HG02973 (cell line): ENCODE measurements around the gene KIF2C.
"Not testable (repeated sequence)": the region's sequence is repeated elsewhere in the genome, so short reads cannot be mapped to it uniquely, and the experiment has no call there.

Experiments used
- ATAC-seq: cut with Tn5 transposase; IDR thresholded peaks from one replicate; pipeline ENCODE4 v1.9.1; 2021; ENCODE audit warnings: moderate library complexity; ENCODE audit not compliant: unreplicated experiment

The KIF2C gene

DNA sequence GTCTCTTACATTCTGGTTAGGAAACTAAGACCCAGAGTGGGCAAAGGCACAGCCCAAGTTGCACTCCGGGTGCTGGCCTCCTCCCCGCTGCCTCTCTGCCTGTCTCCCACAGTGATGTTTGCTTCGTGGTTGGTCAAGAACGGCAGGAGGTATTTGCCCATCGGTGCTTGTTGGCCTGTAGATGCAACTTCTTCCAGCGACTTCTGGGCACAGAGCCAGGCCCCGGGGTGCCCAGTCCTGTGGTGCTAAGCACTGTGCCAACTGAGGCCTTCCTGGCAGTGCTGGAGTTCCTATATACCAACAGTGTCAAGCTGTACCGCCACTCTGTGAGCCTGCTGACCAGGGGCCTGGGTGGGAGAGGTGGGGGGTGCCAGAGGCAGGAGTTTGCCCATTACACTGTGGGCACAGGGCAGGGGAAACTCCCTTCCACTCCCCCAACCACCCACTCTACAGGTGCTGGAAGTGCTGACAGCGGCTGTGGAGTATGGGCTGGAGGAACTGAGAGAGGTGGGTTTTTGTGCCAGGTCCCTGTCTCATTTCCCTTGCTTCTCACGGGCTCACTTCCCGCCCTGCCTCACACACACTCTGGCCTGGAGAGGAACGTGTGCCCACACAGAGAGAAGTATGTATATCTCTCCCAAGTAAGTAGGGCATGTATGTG lies 70.6 kb downstream of the KIF2C start:
- ATAC-seq: no peak

DNA sequence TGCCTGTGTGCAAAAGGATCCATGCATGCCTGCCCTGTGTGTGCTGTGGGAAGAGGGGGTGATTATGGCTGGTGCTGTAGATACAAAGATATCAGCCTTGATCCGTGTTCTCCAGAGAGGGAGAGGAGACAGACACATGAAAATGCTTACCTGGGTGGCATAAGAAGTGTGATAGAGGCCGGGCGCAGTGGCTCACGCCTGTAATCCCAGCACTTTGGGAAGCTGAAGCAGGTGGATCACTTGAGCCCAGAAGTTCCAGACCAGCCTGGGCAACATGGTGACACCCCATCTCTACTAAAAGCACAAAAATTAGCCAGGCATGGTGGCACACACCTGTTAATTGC lies 71.1 kb downstream of the KIF2C start:
- not testable (repeated sequence) for ATAC-seq

DNA sequence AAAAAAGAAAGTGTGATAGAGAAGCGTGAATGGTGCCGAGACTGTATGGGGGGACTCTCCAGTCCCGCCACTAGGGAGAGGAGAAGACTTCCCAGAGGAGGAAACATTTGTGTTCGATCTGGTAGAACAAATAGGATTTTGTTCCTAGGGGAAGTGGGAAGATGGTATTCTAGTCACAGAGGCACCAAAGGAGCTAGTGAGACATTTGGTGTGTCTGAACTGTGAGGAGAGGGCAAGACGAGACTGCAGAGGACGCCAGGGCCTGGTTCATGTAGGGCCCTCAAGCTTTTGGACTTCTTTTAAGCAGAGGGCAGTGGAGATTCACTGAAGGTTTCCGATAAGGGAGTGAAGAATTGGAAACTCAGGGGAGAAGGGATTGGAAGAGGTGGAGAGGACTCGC lies 71.6 kb downstream of the KIF2C start:
- ATAC-seq: no peak

DNA sequence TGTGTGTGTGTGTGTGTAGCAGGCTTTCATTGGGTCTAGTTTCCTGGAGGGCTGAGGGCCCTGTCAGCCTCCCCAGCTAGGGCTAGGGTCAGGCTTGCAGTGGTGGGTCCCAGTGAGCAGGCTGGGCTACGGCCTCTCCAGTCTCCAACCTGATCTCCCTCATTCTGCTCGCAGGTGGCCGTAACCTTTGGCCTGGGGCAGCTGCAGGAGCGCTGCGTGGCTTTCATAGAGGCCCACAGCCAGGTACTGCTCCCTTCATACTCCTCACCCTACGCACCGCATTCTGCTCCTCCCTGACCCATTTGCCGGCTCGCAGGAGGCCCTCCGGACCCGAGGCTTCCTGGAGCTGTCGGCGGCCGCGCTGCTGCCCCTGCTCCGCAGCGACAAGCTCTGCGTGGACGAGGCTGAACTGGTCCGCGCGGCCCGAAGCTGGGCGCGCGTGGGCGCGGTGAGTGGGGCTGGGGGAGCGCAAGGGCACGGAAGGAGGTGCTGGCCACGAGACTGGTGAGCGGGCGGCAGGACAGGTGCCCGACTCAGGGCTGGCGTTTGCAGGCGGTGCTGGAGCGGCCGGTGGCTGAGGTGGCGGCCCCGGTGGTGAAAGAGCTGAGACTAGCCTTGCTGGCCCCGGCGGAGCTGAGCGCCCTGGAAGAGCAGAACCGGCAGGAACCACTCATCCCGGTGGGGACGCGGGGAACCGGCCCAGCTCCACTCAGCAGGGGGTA lies 73.3 kb downstream of the KIF2C start:
- no peak for ATAC-seq

DNA sequence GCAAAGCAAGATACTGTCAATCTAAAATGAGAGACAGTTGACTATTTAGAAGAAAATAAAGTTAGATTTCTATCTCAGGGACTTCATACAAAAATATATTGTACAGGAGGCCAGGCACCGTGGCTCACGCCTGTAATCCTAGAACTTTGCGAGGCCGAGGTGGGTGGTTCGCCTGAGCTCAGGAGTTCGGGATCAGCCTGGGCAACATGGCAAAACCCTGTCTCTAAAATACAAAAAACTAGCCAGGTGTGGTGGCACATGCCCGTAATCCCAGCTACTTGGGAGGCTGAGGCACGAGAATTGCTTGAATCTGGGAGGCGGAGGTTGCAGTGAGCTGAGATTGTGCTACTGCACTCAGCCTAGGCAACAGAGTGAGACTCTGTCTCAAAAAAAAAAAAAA lies 76.3 kb downstream of the KIF2C start:
- not testable (repeated sequence) for ATAC-seq

DNA sequence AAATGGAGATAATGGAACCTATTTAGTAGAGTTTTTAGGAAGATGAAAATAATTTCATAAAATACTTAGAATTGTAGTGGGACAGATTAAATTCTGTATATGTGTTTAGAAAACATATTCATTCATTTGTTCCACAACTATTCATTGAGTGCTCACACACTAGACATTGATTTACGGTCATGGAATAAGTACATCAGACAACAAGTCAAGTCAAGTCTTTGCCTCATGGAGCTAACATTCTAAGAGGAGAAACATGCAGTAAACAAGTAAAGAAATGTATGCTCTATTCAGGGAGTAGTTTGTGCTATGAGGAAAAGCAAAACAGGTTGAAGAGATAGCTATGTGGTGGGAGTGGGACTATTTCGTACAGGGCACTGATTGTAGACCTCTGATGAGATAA lies 77.7 kb downstream of the KIF2C start:
- ATAC-seq: no peak
